GM18873 (cell line): ENCODE results near the gene CPNE6.

Source experiments
- ATAC-seq: cut with Tn5 transposase; IDR thresholded peaks from one replicate; pipeline ENCODE4 v1.9.1; 2021; ENCODE audit warnings: mild to moderate bottlenecking, moderate library complexity, moderate number of reproducible peaks; ENCODE audit not compliant: unreplicated experiment, low FRiP score

Gene CPNE6

GRCh38 chr14:24082411-24083080 is 11.2 kb downstream of the CPNE6 start:
- no peak for ATAC-seq

- no peak for ATAC-seq
Observed at GRCh38 chr14:24083462-24083861, 12.1 kb downstream of the CPNE6 start.

DNA sequence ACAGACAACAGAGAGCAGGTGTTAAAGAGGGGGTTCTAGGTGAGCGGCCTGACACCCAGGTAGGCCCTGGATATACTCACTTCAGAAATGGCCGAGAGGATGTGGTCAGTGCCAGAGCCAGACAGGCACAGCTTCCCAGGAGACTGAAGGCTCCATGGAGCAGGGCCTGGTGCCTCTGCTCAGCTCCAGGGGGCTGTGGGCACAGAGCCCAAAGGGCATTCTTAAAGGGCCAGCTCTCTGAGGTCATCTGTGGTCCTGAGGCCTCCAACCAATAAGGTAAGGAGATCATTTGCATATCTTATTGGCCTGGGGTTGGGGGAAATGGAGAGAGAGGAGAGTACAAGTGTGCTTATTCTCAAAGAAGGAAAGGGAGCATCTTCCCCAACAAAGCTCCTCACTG is 13.1 kb downstream of the CPNE6 start:
- ATAC-seq: no peak

DNA sequence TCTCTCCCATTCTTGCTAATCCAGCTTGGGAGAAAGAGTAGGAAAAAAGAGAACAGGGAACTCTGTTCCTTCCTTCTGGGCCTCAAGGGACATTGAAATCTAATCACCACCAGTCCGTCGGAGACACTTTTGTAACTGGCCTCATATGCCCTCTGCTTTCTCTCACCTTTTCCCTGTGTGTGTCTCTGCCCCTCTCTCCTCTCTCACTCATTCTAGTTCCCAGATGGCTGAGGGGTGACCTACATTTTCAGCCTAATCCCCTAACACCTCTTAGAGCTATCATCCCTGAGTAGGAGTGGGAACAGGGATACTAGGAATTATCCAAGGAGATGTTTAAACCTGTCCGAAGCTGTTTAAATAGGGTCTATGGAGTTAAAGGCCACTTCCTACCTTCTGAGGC is 13.9 kb downstream of the CPNE6 start:
- no peak for ATAC-seq

DNA sequence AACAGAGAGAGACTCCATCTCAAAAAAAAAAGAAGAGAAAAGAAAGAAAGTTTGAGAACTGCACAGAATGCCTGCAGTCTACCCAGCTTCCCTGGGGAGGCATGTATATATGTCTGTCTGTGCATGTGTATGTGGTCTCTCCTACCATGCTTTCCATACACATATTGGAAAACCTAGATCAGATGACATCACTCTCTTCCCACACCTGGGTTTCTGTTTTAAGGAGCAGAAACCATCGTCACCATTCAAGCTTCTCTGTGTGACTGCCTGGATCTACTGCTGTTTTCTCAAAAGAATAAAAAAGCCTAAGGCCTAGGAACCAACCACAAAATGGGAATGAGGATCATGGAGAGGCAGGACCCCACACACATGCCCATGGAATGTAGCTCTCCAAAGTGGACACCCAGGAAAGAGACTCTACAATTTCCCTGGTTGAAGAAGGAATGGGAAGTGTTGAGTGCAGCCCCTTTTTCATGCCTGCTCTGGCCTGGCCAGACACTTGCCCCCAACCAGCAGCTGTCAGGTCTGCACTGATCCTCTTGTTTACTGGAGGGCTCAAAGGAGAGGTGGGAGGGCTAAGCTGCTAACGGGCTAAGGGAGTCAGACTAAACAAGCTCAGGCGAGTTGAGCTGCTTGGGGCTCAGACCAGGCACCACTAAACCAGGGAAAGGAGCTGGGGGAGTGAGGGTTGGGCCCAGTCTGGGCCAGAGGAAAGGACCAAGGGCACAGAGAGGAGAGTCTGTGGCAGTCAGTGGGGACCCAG is 15.0 kb downstream of the CPNE6 start:
- ATAC-seq: no peak

- no peak for ATAC-seq
Observed at GRCh38 chr14:24087004-24087403, 15.6 kb downstream of the CPNE6 start.

DNA sequence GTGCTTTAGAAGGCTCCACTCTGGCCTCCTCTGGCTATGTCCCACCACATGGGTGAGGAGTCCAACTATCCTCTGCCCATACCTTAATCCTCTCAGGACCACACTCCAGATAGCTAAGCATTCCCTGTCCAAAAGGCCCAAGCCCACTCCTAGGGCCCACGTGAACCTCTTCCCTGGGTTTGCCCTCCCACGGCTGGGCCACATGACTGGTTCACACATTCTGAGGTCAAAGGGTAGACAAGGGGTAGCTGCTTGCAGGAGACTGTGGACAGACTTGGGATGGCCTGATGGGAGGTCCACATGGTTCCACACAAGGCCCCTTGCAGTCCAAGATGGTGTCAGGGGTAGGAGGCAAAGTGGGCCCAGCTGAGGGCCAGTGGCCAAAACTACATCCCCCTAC is 16.7 kb downstream of the CPNE6 start:
- no peak for ATAC-seq

GRCh38 chr14:24089890-24090289 is 18.5 kb downstream of the CPNE6 start:
- no peak for ATAC-seq

GRCh38 chr14:24092110-24092504 is 20.7 kb downstream of the CPNE6 start:
- no peak for ATAC-seq

- no peak for ATAC-seq
Observed at GRCh38 chr14:24092505-24093206, 21.3 kb downstream of the CPNE6 start.

DNA sequence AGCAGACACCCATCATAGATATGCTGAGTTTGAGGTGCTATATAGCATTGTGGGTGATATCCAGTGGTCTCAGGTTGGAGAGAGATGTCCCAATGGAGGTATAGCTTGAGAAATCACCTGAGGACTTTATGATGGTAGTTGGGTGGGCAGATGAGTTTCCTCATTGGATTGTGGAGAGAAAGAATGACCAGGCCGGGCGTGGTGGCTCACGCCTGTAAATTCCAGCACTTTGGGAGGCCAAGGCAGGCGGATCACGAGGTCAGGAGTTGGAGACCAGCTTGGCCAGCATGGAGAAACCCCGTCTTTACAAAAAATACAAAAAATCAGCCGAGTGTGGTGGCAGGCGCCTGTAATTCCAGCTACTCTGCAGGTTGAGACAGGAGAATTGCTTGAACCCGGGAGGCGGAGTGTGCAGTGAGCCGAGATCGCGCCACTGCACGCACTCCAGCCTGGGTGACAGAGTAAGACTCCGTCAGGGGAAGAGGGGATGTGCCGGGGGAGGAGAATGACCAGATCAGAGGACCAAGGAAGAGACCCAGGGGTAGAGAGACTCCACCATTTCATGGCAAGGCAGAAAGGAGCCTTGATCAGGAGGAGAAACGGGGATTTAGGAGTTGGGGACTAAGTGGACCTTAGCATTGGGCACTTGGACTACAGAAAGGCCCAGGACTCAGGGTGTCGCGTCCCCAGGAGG is 22.0 kb downstream of the CPNE6 start:
- no peak for ATAC-seq

DNA sequence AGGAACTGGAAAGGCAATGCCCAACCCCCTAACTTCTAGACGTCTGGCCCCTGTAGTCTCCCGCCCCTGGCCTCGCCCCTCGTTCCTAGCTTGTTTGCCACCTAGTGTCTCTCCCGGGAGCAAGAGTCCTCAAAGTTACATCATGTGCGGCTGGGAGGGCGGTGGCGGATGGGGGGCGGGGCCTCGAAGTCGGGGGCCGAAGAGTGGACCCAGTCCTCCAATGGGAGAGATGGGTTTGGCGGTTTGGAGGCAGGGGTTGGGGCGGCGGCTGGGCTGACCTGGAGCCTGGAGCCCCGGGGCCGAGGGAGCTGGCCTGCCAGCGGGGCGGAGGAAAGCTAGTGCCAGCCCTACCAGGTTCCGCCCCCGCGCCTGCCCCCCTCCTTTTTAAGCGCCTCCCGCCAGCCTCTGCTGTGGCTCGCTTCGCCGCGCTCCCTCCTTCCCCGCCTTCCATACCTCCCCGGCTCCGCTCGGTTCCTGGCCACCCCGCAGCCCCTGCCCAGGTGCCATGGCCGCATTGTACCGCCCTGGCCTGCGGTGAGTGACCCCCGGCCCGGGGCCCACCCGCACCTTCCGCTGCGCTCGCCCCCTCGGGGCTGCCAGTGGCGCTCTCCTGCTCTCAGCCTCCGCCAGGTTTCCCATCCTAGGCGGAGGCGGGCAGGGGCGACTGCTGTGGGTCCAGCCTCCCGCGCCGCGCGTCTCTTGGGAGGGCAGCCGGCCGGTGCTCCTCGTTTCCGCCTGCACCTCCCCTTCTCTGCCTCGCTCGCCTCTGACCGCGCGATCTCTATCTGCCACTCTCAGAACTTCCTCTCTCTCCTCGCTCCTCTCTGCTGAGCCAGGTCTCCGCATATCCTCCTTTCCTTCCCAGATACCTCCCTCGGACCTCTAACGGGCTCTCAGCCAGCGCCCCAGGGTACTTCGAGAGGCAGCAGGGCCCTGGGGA is 22.8 kb downstream of the CPNE6 start, which contains the start of gene PCK2:
PCK2 (plus strand) TSS at position 411 of the 940 bp plus-strand sequence; CDS start at position 506, 95 bp downstream.
- ATAC-seq: no peak

GRCh38 chr14:24094841-24095270 is 23.5 kb downstream of the CPNE6 start:
- ATAC-seq: no peak

GRCh38 chr14:24095271-24096068 is 24.1 kb downstream of the CPNE6 start:
- ATAC-seq: peak; percentile 64

DNA sequence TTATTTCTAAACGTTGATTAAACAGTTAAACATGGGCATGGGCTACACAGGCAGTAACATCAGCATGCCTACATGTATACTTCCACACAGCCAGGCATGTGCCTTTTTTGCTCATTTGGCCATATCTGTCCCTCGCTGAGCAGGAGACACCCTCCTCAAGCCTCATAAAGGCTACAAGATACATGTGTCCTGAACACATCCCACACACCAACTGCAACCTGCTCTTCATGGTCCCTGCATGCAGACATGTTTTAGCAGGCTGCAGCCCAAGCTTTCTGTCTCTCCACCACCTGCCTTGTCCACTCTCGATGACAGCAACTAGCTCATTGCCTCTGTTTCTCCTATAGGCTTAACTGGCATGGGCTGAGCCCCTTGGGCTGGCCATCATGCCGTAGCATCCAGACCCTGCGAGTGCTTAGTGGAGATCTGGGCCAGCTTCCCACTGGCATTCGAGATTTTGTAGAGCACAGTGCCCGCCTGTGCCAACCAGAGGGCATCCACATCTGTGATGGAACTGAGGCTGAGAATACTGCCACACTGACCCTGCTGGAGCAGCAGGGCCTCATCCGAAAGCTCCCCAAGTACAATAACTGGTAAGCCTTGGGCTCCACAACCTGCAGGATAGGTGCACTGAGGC is 25.3 kb downstream of the CPNE6 start:
- ATAC-seq: no peak

GRCh38 chr14:24098229-24098926 is 27.0 kb downstream of the CPNE6 start:
- no peak for ATAC-seq

DNA sequence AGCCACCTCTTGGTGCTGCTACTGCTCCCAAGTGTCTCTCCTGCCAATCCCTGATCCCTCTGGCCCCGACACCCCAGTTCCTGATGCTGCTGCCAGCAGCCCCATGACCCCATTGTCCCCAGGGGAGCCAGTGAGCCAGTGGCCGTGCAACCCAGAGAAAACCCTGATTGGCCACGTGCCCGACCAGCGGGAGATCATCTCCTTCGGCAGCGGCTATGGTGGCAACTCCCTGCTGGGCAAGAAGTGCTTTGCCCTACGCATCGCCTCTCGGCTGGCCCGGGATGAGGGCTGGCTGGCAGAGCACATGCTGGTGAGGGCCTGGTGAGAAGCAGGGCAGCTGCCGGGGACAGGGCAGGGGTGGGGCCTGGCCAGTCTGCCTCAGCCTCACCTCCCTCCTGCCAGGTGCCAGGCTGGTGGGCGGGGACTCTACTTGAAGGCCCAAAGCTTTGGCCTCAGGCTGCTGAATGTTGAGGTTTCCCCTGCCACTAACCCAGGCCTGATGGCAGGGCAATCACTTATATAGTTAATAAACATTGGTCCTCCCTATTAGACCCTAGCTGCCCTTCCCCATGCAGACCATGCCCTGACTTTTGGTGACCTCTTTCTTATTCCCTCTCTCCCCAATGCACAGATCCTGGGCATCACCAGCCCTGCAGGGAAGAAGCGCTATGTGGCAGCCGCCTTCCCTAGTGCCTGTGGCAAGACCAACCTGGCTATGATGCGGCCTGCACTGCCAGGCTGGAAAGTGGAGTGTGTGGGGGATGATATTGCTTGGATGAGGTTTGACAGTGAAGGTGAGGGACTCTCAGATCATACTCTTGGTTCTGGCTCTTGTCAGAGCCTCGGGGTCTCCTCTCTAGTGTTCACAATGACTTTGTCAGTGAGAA is 27.8 kb downstream of the CPNE6 start:
- no peak for ATAC-seq
